Chondrocyte (in vitro differentiated cells): ENCODE results near the gene AGGF1. TPM values are rescaled to one million over a fixed set of nuclear protein-coding genes. Genes with fewer than 3 reads are reported as not detected.

Source experiments
- DNase-seq: peaks from one replicate; pipeline ENCODE4 v3.0.0; 2021; ENCODE audit warnings: mixed read lengths, low spot score
- H3K27ac Mint-ChIP-seq: one replicate; pipeline ENCODE4 v1.8.0; 2021; ENCODE audit warnings: mild to moderate bottlenecking, moderate library complexity, mixed read lengths; ENCODE audit not compliant: unreplicated experiment
- H3K27me3 Mint-ChIP-seq: 2 replicates; pipeline ENCODE4 v1.8.0; 2021; ENCODE audit warnings: low read depth, mixed read lengths
- H3K36me3 Mint-ChIP-seq: 2 replicates; pipeline ENCODE4 v1.8.0; 2021; ENCODE audit warnings: low read depth, mixed read lengths
- H3K4me1 Mint-ChIP-seq: 2 replicates; pipeline ENCODE4 v1.8.0; 2021; ENCODE audit warnings: low read depth, mild to moderate bottlenecking, mixed read lengths
- H3K4me3 Mint-ChIP-seq: one replicate; pipeline ENCODE4 v1.8.0; 2021; ENCODE audit warnings: mild to moderate bottlenecking, moderate library complexity, mixed read lengths; ENCODE audit not compliant: unreplicated experiment
- H3K9me3 Mint-ChIP-seq: 2 replicates; pipeline ENCODE4 v1.8.0; 2021; ENCODE audit warnings: low read depth, mixed read lengths
- CTCF ChIP-seq: fragments of 200-600 bp; sonication (generic); IDR thresholded peaks from 2 replicates; pipeline ENCODE4 v1.5.0; 2021; ENCODE audit warnings: antibody characterized with exemption, mild to moderate bottlenecking, moderate library complexity
- total RNA-seq: library from RNA; stranded (reverse); gene quantifications from 3 replicates; pipeline ENCODE4 v1.2.1, GENCODE V29; 2021

Gene AGGF1
- total RNA-seq, 1 donor from 2014 or later: 17.4 TPM

- peaks cover 17% of the 10 kb centered on the region for H3K36me3 Mint-ChIP-seq
- H3K27me3 Mint-ChIP-seq: no peaks in the 10 kb centered on the region
- no peak overlapping the region for H3K4me3 Mint-ChIP-seq
- no peak for DNase-seq
- H3K27ac Mint-ChIP-seq: no peak overlapping the region
- H3K9me3 Mint-ChIP-seq: no peaks in the 10 kb centered on the region
- TF ChIP-seq CTCF: no peak
- peaks cover 20% of the 10 kb centered on the region for H3K4me1 Mint-ChIP-seq
These were observed 5.7 kb downstream of the AGGF1 start for GRCh38 chr5:77035950-77036349.

- DNase-seq: no peak
- Mint-ChIP-seq H3K27me3 (no peaks in the 10 kb centered on the region), H3K36me3 (peaks cover 19% of the 10 kb centered on the region), H3K9me3 (no peaks in the 10 kb centered on the region), H3K4me3 (no peak overlapping the region), H3K4me1 (no peaks in the 10 kb centered on the region), H3K27ac (no peak overlapping the region)
- no peak for TF ChIP-seq CTCF
These were observed 16.3 kb downstream of the AGGF1 start for GRCh38 chr5:77046416-77047073.

GRCh38 chr5:77064040-77064439, 33.8 kb downstream of the AGGF1 start:
- Mint-ChIP-seq H3K27me3 (no peaks in the 10 kb centered on the region), H3K27ac (no peak overlapping the region), H3K4me3 (no peak overlapping the region), H3K4me1 (peaks cover 5% of the 10 kb centered on the region), H3K9me3 (no peaks in the 10 kb centered on the region), H3K36me3 (peaks cover 18% of the 10 kb centered on the region)
- TF ChIP-seq CTCF: no peak
- DNase-seq: no peak

DNA sequence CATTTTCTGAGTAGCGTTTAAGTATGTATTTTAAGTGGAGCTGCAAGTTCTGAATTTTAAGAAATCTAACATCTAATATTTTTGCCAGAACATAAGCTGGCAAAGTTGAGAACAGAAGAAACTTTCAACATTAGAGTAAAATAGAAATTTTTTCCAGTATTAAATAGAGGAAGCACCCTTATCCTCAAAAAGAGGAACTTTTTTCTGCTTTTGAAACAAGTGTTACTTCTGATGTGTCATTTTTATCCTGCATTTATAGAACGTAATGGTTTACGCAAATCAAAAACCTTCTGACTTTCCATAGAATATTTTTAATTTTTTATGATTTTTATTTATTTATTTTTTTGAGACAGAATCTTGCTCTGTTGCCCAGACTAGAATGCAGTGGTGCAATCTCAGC, 35.1 kb downstream of the AGGF1 start:
- Mint-ChIP-seq H3K27ac (no peak overlapping the region), H3K4me3 (no peak overlapping the region), H3K27me3 (no peaks in the 10 kb centered on the region), H3K9me3 (no peaks in the 10 kb centered on the region), H3K4me1 (peaks cover 5% of the 10 kb centered on the region), H3K36me3 (peaks cover 14% of the 10 kb centered on the region)
- TF ChIP-seq CTCF: no peak
- DNase-seq: no peak

DNA sequence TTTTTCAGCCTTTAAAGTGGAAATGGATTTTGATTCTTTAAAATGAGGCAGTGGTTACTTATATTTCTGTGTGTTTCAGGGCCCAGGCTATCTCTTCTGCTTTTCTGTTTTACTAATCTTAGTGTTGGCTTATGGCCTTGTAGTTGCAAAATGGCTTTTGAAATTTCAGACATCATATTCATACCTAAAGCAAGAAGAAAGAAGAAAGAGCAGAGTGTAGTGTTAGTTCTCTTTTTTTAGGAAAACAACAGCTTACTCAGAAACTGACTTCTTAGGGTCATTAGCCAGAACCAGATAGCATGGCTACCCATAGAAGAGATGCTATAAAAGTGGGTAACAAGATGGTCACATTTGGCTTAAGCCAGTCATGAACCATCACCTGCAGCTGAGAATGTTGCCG, 36.0 kb downstream of the AGGF1 start:
- no peak for TF ChIP-seq CTCF
- DNase-seq: no peak
- no peak overlapping the region for H3K4me3 Mint-ChIP-seq
- H3K27ac Mint-ChIP-seq: no peak overlapping the region
- no peaks in the 10 kb centered on the region for H3K27me3 Mint-ChIP-seq
- peaks cover 5% of the 10 kb centered on the region for H3K4me1 Mint-ChIP-seq
- peaks cover 15% of the 10 kb centered on the region for H3K36me3 Mint-ChIP-seq
- no peaks in the 10 kb centered on the region for H3K9me3 Mint-ChIP-seq
